Loucy (cell line): ENCODE measurements around the gene NDUFB10.

Source experiments
- H2AFZ ChIP-seq: fragments of 200-600 bp; sonication (generic); 2 replicates; pipeline ENCODE4 v1.6.0; 2016; ENCODE audit warnings: antibody characterized with exemption, mild to moderate bottlenecking, low read length, moderate library complexity
- H3F3A ChIP-seq: fragments of 200-600 bp; 2 replicates; pipeline ENCODE4 v1.6.0; 2016; ENCODE audit warnings: antibody characterized with exemption, low read depth, mild to moderate bottlenecking
- H3K27me3 ChIP-seq: fragments of 200-600 bp; sonication (generic); 2 replicates; pipeline ENCODE4 v1.6.1; 2014; ENCODE audit warnings: low read length, mild to moderate bottlenecking; ENCODE audit not compliant: insufficient read depth, poor library complexity, severe bottlenecking
- H3K36me3 ChIP-seq: fragments of 200-600 bp; sonication (generic); 2 replicates; pipeline ENCODE4 v1.6.1; 2016; ENCODE audit warnings: low read length; ENCODE audit not compliant: insufficient read depth
- H3K4me1 ChIP-seq: fragments of 200-600 bp; sonication (generic); 2 replicates; pipeline ENCODE4 v1.5.1; 2014; ENCODE audit warnings: low read length, mild to moderate bottlenecking; ENCODE audit not compliant: insufficient read depth, poor library complexity, severe bottlenecking
- H3K4me2 ChIP-seq: fragments of 200-600 bp; sonication (generic); 2 replicates; pipeline ENCODE4 v1.6.0; 2014; ENCODE audit warnings: antibody characterized with exemption, low read length, low read depth, mild to moderate bottlenecking; ENCODE audit not compliant: poor library complexity, severe bottlenecking
- H3K4me3 ChIP-seq: fragments of 200-600 bp; sonication (generic); 2 replicates; pipeline ENCODE4 v1.5.1; 2014; ENCODE audit warnings: low read length, mild to moderate bottlenecking, mixed read lengths; ENCODE audit not compliant: poor library complexity, severe bottlenecking
- H3K79me2 ChIP-seq: fragments of 200-600 bp; sonication (generic); 2 replicates; pipeline ENCODE4 v1.6.1; 2014; ENCODE audit warnings: low read length; ENCODE audit not compliant: insufficient read depth
- H3K9ac ChIP-seq: fragments of 200-600 bp; sonication (generic); 2 replicates; pipeline ENCODE4 v1.6.0; 2014; ENCODE audit warnings: mild to moderate bottlenecking, low read depth, low read length, moderate library complexity; ENCODE audit not compliant: poor library complexity, severe bottlenecking
- H3K9me2 ChIP-seq: fragments of 200-600 bp; sonication (generic); replicated peaks from 2 replicates; pipeline ENCODE4 v1.6.1; 2016; ENCODE audit warnings: low read depth, low read length, mixed read lengths
- H3K9me3 ChIP-seq: fragments of 200-600 bp; sonication (generic); 2 replicates; pipeline ENCODE4 v1.6.1; 2014; ENCODE audit warnings: mild to moderate bottlenecking, antibody characterized with exemption, low read length, low read depth; ENCODE audit not compliant: insufficient read depth
- H4K20me1 ChIP-seq: fragments of 200-600 bp; sonication (generic); 2 replicates; pipeline ENCODE4 v1.6.0; 2014; ENCODE audit warnings: antibody characterized with exemption, low read length, mild to moderate bottlenecking; ENCODE audit not compliant: insufficient read depth, poor library complexity, severe bottlenecking
- CTCF ChIP-seq: fragments of 200-600 bp; sonication (generic); conservative IDR thresholded peaks from 2 replicates; pipeline ENCODE4 v1.5.1; 2014; ENCODE audit warnings: mild to moderate bottlenecking, antibody characterized with exemption, low read length
- EZH2phosphoT487 ChIP-seq: fragments of 200-600 bp; IDR thresholded peaks from 2 replicates; pipeline ENCODE4 v1.6.1; 2018; ENCODE audit warnings: antibody characterized with exemption, mild to moderate bottlenecking, moderate library complexity, borderline replicate concordance

NDUFB10 gene

GRCh38 chr16:1944612-1945199 is 14.6 kb upstream of the NDUFB10 start:
- Histone ChIP-seq H3K9me2 (no peaks in the 10 kb centered on the region), H2AFZ (no peak overlapping the region), H3K9ac (no peak overlapping the region), H4K20me1 (no peaks in the 10 kb centered on the region), H3K27me3 (no peaks in the 10 kb centered on the region), H3K9me3 (no peaks in the 10 kb centered on the region), H3F3A (no peaks in the 10 kb centered on the region), H3K79me2 (peaks cover 11% of the 10 kb centered on the region; the same call in 1 of the 2 replicates), H3K4me2 (no peak overlapping the region), H3K4me3 (no peak overlapping the region), H3K4me1 (peaks cover 5% of the 10 kb centered on the region), H3K36me3 (no peaks in the 10 kb centered on the region)
- no peak for TF ChIP-seq EZH2phosphoT487
- TF ChIP-seq CTCF = no peak

- no peaks in the 10 kb centered on the region for H3F3A ChIP-seq
- H3K4me3 ChIP-seq = no peak overlapping the region
- no peak overlapping the region for H3K4me2 ChIP-seq
- H2AFZ ChIP-seq = no peak overlapping the region
- no peaks in the 10 kb centered on the region for H3K36me3 ChIP-seq
- H4K20me1 ChIP-seq = no peaks in the 10 kb centered on the region
- H3K9me2 ChIP-seq = no peaks in the 10 kb centered on the region
- no peak overlapping the region for H3K9ac ChIP-seq
- H3K9me3 ChIP-seq = no peaks in the 10 kb centered on the region
- peaks cover 11% of the 10 kb centered on the region; the same call in 1 of the 2 replicates for H3K79me2 ChIP-seq
- peaks cover 5% of the 10 kb centered on the region for H3K4me1 ChIP-seq
- TF ChIP-seq EZH2phosphoT487 (no peak), CTCF (no peak)
- no peaks in the 10 kb centered on the region for H3K27me3 ChIP-seq
Measured at GRCh38 chr16:1945559-1946391, 13.6 kb upstream of the NDUFB10 start.

- Histone ChIP-seq H3K9me2 (no peaks in the 10 kb centered on the region), H3K36me3 (no peaks in the 10 kb centered on the region), H3K4me2 (no peak overlapping the region), H3K9me3 (no peaks in the 10 kb centered on the region), H3K4me3 (no peak overlapping the region), H3K27me3 (no peaks in the 10 kb centered on the region), H3F3A (no peaks in the 10 kb centered on the region), H4K20me1 (no peaks in the 10 kb centered on the region), H3K79me2 (peaks cover 11% of the 10 kb centered on the region; the same call in 1 of the 2 replicates), H3K9ac (no peak overlapping the region), H3K4me1 (peaks cover 5% of the 10 kb centered on the region), H2AFZ (no peak overlapping the region)
- no peak for TF ChIP-seq EZH2phosphoT487
Measured at GRCh38 chr16:1946495-1947368, 12.6 kb upstream of the NDUFB10 start.
